K562 (cell line): ENCODE measurements around the gene LMAN1L. TPM values are rescaled to one million over a fixed set of nuclear protein-coding genes. Genes with fewer than 3 reads are reported as not detected.

Experiments used
- ASH1L ChIP-seq: fragments of 450-650 bp; IDR thresholded peaks from 2 replicates; pipeline ENCODE4 v1.6.1; 2018; ENCODE audit warnings: borderline replicate concordance, mild to moderate bottlenecking, low read depth; ENCODE audit not compliant: partially characterized antibody
- CHD2 ChIP-seq: IDR thresholded peaks from 2 replicates; pipeline ENCODE4 v1.6.1; 2011; ENCODE audit warnings: low read depth, low read length
- ERF ChIP-seq: fragments of 450-650 bp; formaldehyde crosslinking; IDR thresholded peaks from 2 replicates; pipeline ENCODE4 v1.4.0; 2020; ENCODE audit warnings: mild to moderate bottlenecking, mixed read lengths
- ESRRB ChIP-seq: fragments of 250-450 bp; sonication (Bioruptor Pico); IDR thresholded peaks from 2 replicates; pipeline ENCODE4 v1.5.0; 2020; ENCODE audit warnings: mild to moderate bottlenecking, moderate library complexity, borderline replicate concordance
- FOSL1 ChIP-seq: fragments of 200-800 bp; sonication (Bioruptor generic); conservative IDR thresholded peaks from 2 replicates; pipeline ENCODE4 v1.6.1; 2016; ENCODE audit warnings: missing genetic modification characterization, missing compliant biosample characterization
- HIVEP1 ChIP-seq: fragments of 250-450 bp; sonication (Bioruptor Pico); IDR thresholded peaks from 2 replicates; pipeline ENCODE4 v1.4.0; 2020; ENCODE audit warnings: mild to moderate bottlenecking
- MBD2 ChIP-seq: sonication (generic); IDR thresholded peaks from 2 replicates; pipeline ENCODE4 v1.6.1; 2016; ENCODE audit warnings: low read depth, borderline replicate concordance
- MECOM ChIP-seq: fragments of 250-450 bp; sonication (Bioruptor Pico); IDR thresholded peaks from 2 replicates; pipeline ENCODE4 v1.8.0; 2022; ENCODE audit warnings: inconsistent platforms
- MEIS2 ChIP-seq: fragments of 450-650 bp; IDR thresholded peaks from 2 replicates; pipeline ENCODE4 v1.6.1; 2014; ENCODE audit warnings: mild to moderate bottlenecking; ENCODE audit not compliant: partially characterized antibody
- MIER1 ChIP-seq: fragments of 450-650 bp; IDR thresholded peaks from 2 replicates; pipeline ENCODE4 v1.6.1; 2016; ENCODE audit warnings: antibody characterized with exemption, mild to moderate bottlenecking, low read depth
- NCOR1 ChIP-seq: fragments of 450-650 bp; IDR thresholded peaks from 2 replicates; pipeline ENCODE4 v1.6.1; 2016; ENCODE audit warnings: mild to moderate bottlenecking, moderate library complexity
- PHTF2 ChIP-seq: fragments of 250-450 bp; sonication (Bioruptor Pico); IDR thresholded peaks from 2 replicates; pipeline ENCODE4 v1.5.0; 2021; ENCODE audit warnings: mild to moderate bottlenecking
- PTTG1 ChIP-seq: fragments of 450-650 bp; IDR thresholded peaks from 2 replicates; pipeline ENCODE4 v1.6.1; 2016; ENCODE audit warnings: low read depth, mild to moderate bottlenecking, missing genetic modification characterization, missing compliant biosample characterization
- SMAD2 ChIP-seq: fragments of 150-350 bp; IDR thresholded peaks from 2 replicates; pipeline ENCODE4 v1.6.1; 2014; ENCODE audit warnings: low read depth, mild to moderate bottlenecking, low read length
- SRSF9 ChIP-seq: fragments of 200-400 bp; formaldehyde crosslinking; IDR thresholded peaks from 2 replicates; pipeline ENCODE4 v1.6.1; 2017; ENCODE audit warnings: low read depth, low read length, borderline replicate concordance
- TAF1 ChIP-seq: IDR thresholded peaks from 2 replicates; pipeline ENCODE4 v1.6.1; 2011; ENCODE audit warnings: mild to moderate bottlenecking, low read length, moderate library complexity; ENCODE audit not compliant: insufficient read depth, control insufficient read depth, severe bottlenecking; ENCODE audit errors: extremely low read depth
- TCFL5 ChIP-seq: fragments of 250-450 bp; sonication (Bioruptor Pico); conservative IDR thresholded peaks from 2 replicates; pipeline ENCODE4 v1.6.1; 2021; ENCODE audit warnings: mild to moderate bottlenecking, moderate library complexity, matching md5 sums
- ZFP1 ChIP-seq: fragments of 450-650 bp; formaldehyde crosslinking; IDR thresholded peaks from 2 replicates; pipeline ENCODE4 v1.4.0; 2020; ENCODE audit warnings: mild to moderate bottlenecking, mixed read lengths
- ZNF23 ChIP-seq: fragments of 250-450 bp; sonication (Bioruptor Pico); IDR thresholded peaks from 2 replicates; pipeline ENCODE4 v1.4.0; 2020; ENCODE audit warnings: mild to moderate bottlenecking
- ZNF274 ChIP-seq: IDR thresholded peaks from 2 replicates; pipeline ENCODE4 v1.6.1; 2011; ENCODE audit warnings: low read depth, mild to moderate bottlenecking, low read length, moderate library complexity, borderline replicate concordance
- ZNF551 ChIP-seq: fragments of 250-450 bp; sonication (Bioruptor Pico); IDR thresholded peaks from 2 replicates; pipeline ENCODE4 v1.5.0; 2021; ENCODE audit warnings: mild to moderate bottlenecking, moderate library complexity
- ZNF639 ChIP-seq, 2 experiments: fragments of 200-800 bp in 1 of 2; sonication (Bioruptor generic) in 1 of 2; sonication (generic) in 1 of 2; formaldehyde crosslinking in 1 of 2; IDR thresholded peaks in 1 of 2; conservative IDR thresholded peaks in 1 of 2; 2 replicates each; pipeline versions ENCODE4 v1.5.0 to v1.6.1; 2016 to 2020; ENCODE audit warnings: missing compliant biosample characterization in 1 of 2, missing genetic modification characterization in 1 of 2, missing genetic modification reagents in 1 of 2
- ZNF830 ChIP-seq: fragments of 250-450 bp; sonication (Bioruptor Pico); IDR thresholded peaks from 2 replicates; pipeline ENCODE4 v1.5.0; 2021; ENCODE audit warnings: mild to moderate bottlenecking
- polyA plus RNA-seq, 8 experiments: library from polyadenylated mRNA; depleted of rRNA in 4 of 8; stranded (reverse) in 5 of 8; unstranded in 3 of 8; fragments of >200 nt; fragmentation: Nextera tagmentation in 2 of 8; fragmentation: Illumina TruSeq in 1 of 8; extraction: Ambion mirVana in 2 of 8; extraction: Trizol in 1 of 8; gene quantifications; 2 replicates each; pipeline versions ENCODE4 v1.2.1 to v1.2.3, GENCODE V29; 2011 to 2014; ENCODE audit warnings: inconsistent platforms in 1 of 8, missing spikeins in 1 of 8
- total RNA-seq, 7 experiments: library from RNA; depleted of rRNA in 6 of 7; stranded (reverse); fragments of >200 nt in 6 of 7; fragmentation: Illumina TruSeq in 2 of 7; extraction: Trizol in 2 of 7; gene quantifications; 2 replicates each; pipeline versions ENCODE4 v1.2.1 to v1.2.3, GENCODE V29; 2011 to 2021; ENCODE audit warnings: low replicate concordance in 1 of 7
- TF ChIP-seq, protein P1 (sequence below), 2 experiments: fragments of 450-650 bp; IDR thresholded peaks; 2 replicates each; pipeline ENCODE4 v1.6.1; 2016
- TF ChIP-seq, protein P2 (sequence below): fragments of 450-650 bp; IDR thresholded peaks from 2 replicates; pipeline ENCODE4 v1.6.1; 2016; ENCODE audit warnings: antibody characterized with exemption

LMAN1L gene
- total and polyA plus RNA-seq, 9 of the 15 experiments (the other 6 are each of a cell fraction or from before 2014, with no cell fraction given), result not detected

GRCh38 chr15:74842581-74843444 lies 30.2 kb downstream of the LMAN1L start, which contains the start of gene ULK3 (continued):
- no peak for TF ChIP-seq ZFP1 (CRISPR knock-in tag)
- no peak for TF ChIP-seq ZNF23 (CRISPR knock-in tag)
- no peak for TF ChIP-seq MIER1
- TF ChIP-seq ESRRB (CRISPR knock-in tag), result no peak
- peak; percentile 36 for TF ChIP-seq MEIS2
- TF ChIP-seq HIVEP1 (CRISPR knock-in tag), result no peak
- TF ChIP-seq NCOR1, result no peak
- TF ChIP-seq, protein P1, sequence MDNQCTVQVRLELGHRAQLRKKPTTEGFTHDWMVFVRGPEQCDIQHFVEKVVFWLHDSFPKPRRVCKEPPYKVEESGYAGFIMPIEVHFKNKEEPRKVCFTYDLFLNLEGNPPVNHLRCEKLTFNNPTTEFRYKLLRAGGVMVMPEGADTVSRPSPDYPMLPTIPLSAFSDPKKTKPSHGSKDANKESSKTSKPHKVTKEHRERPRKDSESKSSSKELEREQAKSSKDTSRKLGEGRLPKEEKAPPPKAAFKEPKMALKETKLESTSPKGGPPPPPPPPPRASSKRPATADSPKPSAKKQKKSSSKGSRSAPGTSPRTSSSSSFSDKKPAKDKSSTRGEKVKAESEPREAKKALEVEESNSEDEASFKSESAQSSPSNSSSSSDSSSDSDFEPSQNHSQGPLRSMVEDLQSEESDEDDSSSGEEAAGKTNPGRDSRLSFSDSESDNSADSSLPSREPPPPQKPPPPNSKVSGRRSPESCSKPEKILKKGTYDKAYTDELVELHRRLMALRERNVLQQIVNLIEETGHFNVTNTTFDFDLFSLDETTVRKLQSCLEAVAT (IDR thresholded peaks at IDR 0.05), result no peak
- TF ChIP-seq ERF (CRISPR knock-in tag), result no peak
- TF ChIP-seq TAF1, result peak; percentile 60
- TF ChIP-seq PHTF2 (CRISPR knock-in tag), result no peak
- no peak for TF ChIP-seq FOSL1 (tag)
- no peak for TF ChIP-seq TCFL5 (CRISPR knock-in tag)
- TF ChIP-seq ZNF274, result no peak
- TF ChIP-seq CHD2, result peak; percentile 67
- no peak for TF ChIP-seq ZNF830 (CRISPR knock-in tag)
- TF ChIP-seq MBD2, result no peak
- no peak for TF ChIP-seq PTTG1 (tag)
- no peak for TF ChIP-seq MECOM (CRISPR knock-in tag)
- TF ChIP-seq SRSF9, result no peak
- TF ChIP-seq ZNF639 (CRISPR knock-in tag; conservative IDR thresholded peaks at IDR 0.05 in 1 of 2, IDR thresholded peaks at IDR 0.05 in 1 of 2), result peak in 1 of 2 experiments; percentile 80; a peak in 1 of 4 replicates
- TF ChIP-seq ASH1L, result no peak
- TF ChIP-seq ZNF551, result no peak
- TF ChIP-seq, protein P2, sequence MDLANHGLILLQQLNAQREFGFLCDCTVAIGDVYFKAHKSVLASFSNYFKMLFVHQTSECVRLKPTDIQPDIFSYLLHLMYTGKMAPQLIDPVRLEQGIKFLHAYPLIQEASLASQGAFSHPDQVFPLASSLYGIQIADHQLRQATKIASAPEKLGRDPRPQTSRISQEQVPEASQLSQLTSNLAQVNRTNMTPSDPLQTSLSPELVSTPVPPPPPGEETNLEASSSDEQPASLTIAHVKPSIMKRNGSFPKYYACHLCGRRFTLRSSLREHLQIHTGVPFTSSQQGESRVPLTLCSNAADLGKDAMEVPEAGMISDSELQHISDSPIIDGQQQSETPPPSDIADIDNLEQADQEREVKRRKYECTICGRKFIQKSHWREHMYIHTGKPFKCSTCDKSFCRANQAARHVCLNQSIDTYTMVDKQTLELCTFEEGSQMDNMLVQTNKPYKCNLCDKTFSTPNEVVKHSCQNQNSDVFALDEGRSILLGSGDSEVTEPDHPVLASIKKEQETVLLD, result no peak
- TF ChIP-seq SMAD2, result no peak
